ENCODE data around the gene KCNAB1. TPM values are rescaled to one million over a fixed set of nuclear protein-coding genes. Genes with fewer than 3 reads are reported as not detected.
"Not testable (repeated sequence)": the region's sequence is repeated elsewhere in the genome, so short reads cannot be mapped to it uniquely, and the experiment has no call there.

The KCNAB1 gene
- total RNA-seq, 2 donors from 2014 or later = not detected

DNA sequence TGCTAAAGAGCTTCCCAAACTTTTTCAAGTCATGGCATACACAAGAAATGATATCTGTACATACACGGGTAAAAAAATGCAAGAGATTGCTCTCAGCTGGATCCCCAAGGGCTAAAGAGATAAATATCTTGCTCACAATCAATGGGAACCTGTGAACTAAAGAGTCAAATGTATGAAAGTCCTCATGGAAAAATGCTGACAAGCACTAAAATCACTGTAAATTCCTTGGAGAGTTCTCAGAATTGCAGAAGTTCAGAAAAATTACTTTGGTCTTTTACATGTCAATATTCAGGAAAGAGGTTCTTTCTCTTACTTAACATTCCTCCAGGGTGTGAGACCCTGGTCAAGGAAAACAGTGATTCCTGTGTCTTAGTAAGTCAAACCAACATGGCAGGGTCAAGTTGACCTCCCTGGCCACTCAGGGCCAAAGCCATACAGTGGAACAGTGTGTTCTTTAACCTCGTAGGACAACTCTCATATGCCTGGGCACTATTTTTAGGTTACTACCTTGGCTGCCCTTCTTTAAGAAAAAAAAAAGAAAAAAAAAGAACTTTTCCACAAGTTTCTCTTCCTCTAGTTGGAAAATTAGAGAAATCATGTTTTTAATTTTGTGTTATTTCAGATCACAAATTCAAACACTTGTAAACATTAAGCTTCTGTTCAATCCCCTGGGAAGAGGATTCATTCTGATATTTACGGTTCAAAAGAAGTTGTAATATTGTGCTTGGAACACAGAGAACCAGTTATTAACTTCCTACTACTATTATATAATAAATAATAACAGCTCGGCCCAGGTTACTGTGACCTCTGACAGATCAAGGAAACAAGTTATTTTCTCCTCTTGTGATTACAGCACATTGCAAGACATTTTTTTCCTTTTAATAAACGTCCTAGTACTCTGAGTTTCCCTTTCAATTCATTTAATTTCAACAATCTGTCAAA is 422.0 kb downstream of the KCNAB1 start:
- DNase-seq (ENCODE audit: low spot score in 2 of 2) (no peak), ATAC-seq (no peak)
- Mint-ChIP-seq H3K9me3 (no peaks in the 10 kb centered on the region), H3K27ac (peak overlapping the region in 1 of 2 donors; percentile 36), H3K36me3 (peaks cover 11 to 13% of the 10 kb centered on the region in 2 donors)

DNA sequence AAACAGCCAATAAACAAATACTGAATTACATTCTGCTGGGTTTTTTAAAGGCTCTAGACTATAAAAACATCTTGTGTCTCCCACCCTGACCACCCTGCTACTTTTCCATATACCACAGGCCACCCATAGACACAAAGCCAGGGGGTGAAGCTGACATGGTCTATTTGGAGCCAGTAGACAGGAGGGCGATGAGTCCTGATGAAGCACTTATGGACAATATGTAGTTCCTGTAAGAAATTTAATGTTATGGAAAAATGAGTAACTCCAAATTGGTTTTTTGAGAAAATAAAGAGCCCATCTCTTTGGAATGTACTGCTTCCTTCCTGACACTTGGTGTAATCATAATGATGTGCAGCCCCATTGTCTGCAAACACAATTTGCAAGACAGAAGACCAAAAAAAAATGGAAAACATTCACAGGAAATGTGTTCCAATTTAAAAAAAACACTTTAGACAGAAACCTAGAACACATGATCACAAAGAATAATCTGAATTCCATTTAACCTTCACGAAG is 422.7 kb downstream of the KCNAB1 start:
- peak overlapping the region in 1 of 2 donors; percentile 36 for H3K27ac Mint-ChIP-seq
- no peaks in the 10 kb centered on the region for H3K9me3 Mint-ChIP-seq
- H3K36me3 Mint-ChIP-seq = peaks cover 13 to 20% of the 10 kb centered on the region in 2 donors
- DNase-seq (ENCODE audit: low spot score in 2 of 2) (no peak), ATAC-seq (no peak)

DNA sequence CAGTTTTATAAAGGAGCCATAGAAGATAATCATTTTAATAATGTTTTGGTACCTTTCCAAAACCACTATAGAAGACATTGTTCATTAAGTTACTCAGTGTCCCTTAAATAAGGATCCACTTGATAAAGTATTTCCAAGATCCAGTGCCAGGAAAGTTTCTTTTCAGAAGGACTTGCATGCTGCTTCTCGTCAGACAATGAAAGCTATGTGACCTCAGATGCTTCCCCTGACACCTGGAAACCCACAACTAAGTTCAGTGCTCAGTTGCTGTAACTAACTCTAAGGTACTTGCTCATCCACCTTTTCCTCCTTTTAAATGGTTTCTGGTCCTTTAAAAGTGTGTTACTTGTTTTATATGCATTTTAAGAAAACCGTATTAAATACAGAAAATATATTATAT is 427.3 kb downstream of the KCNAB1 start:
- no peak overlapping the region for H3K27ac Mint-ChIP-seq
- DNase-seq (ENCODE audit: low spot score in 2 of 2) (no peak), ATAC-seq (no peak)
- H3K36me3 Mint-ChIP-seq = peaks cover 36 to 47% of the 10 kb centered on the region in 2 donors
- H3K9me3 Mint-ChIP-seq = no peaks in the 10 kb centered on the region

DNA sequence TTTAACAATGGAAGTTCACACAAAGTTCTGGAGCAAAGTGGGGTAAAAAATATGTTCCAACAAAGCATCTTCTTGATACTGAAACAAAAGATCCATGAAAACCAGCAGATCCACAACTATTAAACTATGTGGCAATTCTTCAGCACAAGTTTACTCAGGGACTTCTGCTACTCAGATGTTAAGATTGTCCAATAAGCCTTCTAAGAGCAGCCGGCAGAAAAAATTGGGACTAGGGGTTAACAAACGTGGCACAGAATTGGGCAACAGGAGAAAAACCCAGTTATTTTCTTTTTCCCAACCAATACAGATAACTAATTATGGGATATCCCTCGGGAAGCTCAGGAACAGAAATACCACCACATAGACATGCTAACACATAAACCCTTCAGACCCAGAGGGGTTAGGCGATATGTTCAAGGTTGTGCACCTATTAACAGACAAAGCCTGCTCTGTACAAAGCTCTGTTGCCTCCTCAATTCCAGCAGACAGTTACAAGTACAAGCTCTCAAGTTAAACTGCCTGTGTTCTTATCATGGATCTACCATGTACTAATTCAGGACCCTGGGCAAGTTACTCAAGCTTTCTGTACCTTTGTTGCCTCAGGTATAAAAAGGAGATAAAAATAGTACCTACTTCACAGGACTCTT is 427.8 kb downstream of the KCNAB1 start:
- DNase-seq (ENCODE audit: low spot score in 2 of 2) (no peak), ATAC-seq (no peak)
- peaks cover 36 to 49% of the 10 kb centered on the region in 2 donors for H3K36me3 Mint-ChIP-seq
- H3K9me3 Mint-ChIP-seq = no peaks in the 10 kb centered on the region
- H3K27ac Mint-ChIP-seq = no peak overlapping the region

DNA sequence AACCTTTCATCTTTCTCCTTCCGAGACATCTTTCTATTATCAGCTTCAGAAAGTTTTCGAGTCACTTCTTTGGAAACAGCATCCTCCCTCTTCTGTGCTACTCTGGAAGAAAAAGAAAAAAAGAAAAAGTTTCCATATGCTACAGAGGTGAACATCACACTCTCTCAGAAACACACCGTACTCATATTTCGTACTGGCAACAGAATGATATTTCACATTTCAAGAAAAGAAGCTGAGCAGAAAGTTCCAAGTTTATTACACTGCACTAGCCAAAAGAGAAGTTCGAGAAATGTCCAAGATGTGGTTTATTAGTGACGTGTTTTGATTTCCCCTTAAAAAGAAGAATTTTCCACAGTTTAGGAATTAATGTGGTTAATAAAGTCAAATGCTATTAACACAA is 428.5 kb downstream of the KCNAB1 start:
- H3K27ac Mint-ChIP-seq = no peak overlapping the region
- H3K36me3 Mint-ChIP-seq = peaks cover 39 to 52% of the 10 kb centered on the region in 2 donors
- ATAC-seq (no peak), DNase-seq (ENCODE audit: low spot score in 2 of 2) (no peak)
- no peaks in the 10 kb centered on the region for H3K9me3 Mint-ChIP-seq

DNA sequence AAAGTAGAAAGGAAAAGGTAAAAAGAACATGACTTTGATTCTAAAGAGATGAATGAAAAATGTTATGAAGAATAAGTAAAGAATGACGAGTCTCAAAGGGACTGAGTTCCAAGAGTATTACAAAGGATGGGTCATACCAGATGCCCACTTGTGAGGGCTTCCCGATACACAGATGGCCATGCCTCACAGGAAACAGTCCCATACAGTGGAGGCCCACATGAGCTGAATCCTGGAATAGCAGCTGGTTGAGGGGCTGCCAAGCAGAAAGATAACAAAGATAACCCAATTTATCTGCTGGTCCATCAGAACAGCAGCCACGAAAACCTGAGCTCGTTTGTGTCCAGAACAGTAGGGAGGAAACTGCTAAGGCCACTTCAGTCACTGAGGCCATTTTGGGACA is 430.9 kb downstream of the KCNAB1 start:
- Mint-ChIP-seq H3K9me3 (no peaks in the 10 kb centered on the region), H3K27ac (peak overlapping the region; percentile 51 to 66), H3K36me3 (peaks cover 54 to 63% of the 10 kb centered on the region in 2 donors)
- no peak for DNase-seq (ENCODE audit: low spot score in 2 of 2)
- no peak for ATAC-seq

DNA sequence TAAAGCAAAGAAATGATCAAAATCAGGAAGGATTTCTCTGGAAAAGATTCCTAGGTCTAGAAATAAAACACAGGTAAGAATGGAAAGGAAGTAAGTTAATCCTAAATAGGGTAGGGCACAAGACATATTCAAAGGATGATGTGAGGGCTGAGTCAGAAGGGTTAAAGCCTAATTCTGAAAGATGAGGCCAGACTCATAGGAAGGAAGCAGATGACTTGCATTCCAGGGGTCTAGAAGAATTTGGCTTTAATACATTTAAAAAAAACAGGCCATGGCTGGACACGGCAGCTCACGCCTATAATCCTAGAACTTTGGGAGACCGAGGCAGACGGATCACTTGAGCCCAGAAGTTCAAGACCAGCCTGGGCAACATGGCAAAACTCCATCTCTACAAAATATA is 431.4 kb downstream of the KCNAB1 start:
- no peak for DNase-seq (ENCODE audit: low spot score in 2 of 2)
- Mint-ChIP-seq H3K36me3 (peaks cover 49 to 60% of the 10 kb centered on the region in 2 donors), H3K27ac (peak overlapping the region in 1 of 2 donors; percentile 51)

DNA sequence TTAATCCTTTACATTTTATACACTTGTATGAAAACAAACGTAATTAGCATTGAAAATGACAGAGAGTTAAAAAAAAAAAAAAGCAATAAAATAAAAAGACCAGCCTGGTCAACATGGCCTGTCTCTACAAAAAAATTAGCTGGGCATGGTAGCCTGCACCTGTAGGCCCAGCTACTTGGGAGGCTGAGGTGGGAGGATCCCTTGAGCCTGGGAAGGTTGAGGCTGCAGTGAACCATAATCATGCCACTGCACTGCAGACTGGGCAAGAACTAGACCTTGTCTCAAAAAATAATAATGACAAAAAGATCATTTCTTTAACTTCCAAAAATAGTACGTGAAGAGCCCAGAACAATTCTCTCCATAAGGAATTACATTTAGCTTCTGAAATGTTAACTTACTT is 432.6 kb downstream of the KCNAB1 start:
- Mint-ChIP-seq H3K27ac (no peak overlapping the region), H3K36me3 (peaks cover 41 to 47% of the 10 kb centered on the region in 2 donors), H3K9me3 (no peaks in the 10 kb centered on the region)
- no peak for DNase-seq (ENCODE audit: low spot score in 2 of 2)
- no peak for ATAC-seq

More for the DNA sequence above, 431.4 kb downstream of the KCNAB1 start:
- no peaks in the 10 kb centered on the region for H3K9me3 Mint-ChIP-seq
- ATAC-seq = no peak

DNA sequence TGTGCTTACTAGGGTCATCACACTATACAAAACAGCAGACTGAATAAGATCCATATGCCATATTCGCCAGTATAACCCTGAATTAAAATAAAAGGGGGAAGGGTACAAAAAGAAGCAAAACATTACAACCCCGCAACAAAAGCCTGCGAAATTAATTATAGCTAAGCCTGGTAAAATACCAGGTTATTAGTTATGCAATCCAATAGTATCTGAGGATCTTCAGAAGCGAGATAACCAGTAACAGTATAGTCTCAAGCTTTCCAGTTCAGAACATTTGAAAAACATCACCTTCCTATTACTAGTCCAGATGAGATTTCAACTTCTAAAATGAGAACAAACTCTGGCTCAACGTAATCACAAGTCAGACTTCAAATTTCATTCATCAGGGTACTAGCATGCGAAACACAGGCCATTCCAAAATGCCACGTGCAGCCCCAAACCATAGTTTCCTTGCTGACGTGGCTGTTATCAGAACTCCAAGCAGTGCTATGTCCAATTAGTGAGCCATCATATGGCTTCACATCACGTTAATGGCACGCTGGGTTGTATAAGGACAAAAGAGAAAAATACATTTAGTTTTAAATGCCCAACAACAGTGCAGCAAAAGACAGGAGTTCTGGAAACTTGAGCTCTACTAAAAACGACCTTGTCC is 433.5 kb downstream of the KCNAB1 start:
- no peaks in the 10 kb centered on the region for H3K9me3 Mint-ChIP-seq
- ATAC-seq (no peak), DNase-seq (ENCODE audit: low spot score in 2 of 2) (no peak)
- H3K36me3 Mint-ChIP-seq = peaks cover 41 to 45% of the 10 kb centered on the region in 2 donors
- H3K27ac Mint-ChIP-seq = peak overlapping the region; percentile 78 to 84

DNA sequence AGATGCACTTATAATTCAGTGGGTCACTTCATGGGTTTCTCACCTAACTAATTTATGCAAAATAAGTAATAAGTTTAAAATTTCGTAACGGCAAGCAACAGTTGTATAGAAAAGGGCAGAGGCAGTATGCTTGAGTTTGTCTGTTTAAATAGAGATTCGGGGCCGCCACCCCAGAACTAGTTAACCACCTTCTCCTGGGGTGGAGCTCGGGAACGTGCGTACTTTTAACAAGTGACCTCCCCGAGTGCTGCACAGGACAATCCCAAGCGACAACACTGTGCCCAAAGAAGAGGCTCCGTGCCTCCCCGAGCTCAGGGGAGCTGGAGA is 434.1 kb downstream of the KCNAB1 start:
- peaks cover 41 to 45% of the 10 kb centered on the region in 2 donors for H3K36me3 Mint-ChIP-seq
- no peak for DNase-seq (ENCODE audit: low spot score in 2 of 2)
- ATAC-seq = no peak
- H3K27ac Mint-ChIP-seq = peak overlapping the region; percentile 84 to 90
- no peaks in the 10 kb centered on the region for H3K9me3 Mint-ChIP-seq

DNA sequence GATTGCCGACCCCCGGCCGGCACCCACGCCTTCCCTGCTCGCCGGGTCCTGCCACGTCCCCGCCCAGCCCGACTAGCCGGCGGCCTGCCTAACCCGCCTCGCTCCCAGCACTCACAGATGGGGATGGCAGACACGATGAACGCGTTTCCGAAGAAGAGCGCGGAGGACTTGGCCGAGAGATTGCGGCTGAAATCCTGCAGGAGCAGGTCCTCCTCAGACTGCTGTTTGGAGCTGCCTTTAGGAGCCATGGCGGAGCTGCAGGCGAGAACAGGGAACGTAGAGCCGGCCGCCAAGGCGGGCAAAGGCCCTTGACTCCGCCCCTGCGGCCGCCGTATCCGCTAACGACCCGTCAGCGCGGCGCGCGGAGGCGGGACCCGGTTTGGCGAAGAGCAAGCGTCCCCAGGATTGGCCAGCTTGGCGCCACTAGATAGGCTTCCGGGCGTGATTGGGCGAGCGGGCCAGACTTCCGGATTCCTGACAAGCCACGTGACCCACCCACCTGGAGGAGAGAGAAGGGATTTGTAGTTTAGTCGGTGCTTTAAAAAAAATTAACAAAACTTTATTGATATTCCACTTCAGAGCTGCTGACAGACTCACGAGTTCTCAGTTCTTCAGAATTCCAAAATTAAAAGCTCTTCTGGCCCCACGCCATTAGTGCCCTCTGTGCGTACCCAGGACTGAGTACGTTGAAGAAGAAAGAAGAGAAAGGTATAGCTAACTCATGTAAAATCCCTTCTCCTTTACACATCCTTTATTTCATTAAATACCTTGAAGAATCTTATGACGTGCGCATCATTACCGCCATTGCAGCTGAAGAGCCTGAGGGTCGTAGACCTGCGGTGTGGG is 434.7 kb downstream of the KCNAB1 start, which contains the start of gene SSR3:
SSR3 (minus strand) TSS at position 276 of the 846 bp plus-strand sequence; CDS start at position 248, 28 bp downstream.
- ATAC-seq (peak; percentile 99 to 100), DNase-seq (ENCODE audit: low spot score in 2 of 2) (peak; percentile 97 to 99)
- H3K9me3 Mint-ChIP-seq = no peaks in the 10 kb centered on the region
- H3K27ac Mint-ChIP-seq = peak within 1 kb of the TSS; percentile 84 to 90
- peaks cover 41 to 45% of the 10 kb centered on the region in 2 donors for H3K36me3 Mint-ChIP-seq

DNA sequence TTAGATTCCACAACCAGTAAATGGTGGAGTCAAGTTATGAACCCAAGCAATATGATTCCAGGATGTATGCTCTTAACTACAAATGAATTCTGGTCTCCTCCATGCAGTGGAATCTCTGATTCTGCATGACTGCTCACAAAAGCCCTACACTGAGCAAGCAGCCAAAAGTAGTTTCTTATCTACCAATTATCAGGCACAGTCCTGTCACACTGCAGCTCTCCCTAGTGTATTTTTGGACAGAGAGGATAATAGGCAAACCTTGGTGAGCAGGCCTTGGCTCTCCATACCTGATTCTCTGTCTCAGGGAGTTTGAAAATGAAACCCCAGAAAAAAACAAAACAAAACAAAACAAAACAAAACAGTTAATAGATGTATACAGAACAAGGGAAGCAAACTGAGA is 438.0 kb downstream of the KCNAB1 start:
- Mint-ChIP-seq H3K36me3 (peaks cover 18% of the 10 kb centered on the region in 2 donors), H3K27ac (no peak overlapping the region), H3K9me3 (no peaks in the 10 kb centered on the region)
- ATAC-seq (no peak), DNase-seq (ENCODE audit: low spot score in 2 of 2) (no peak)

DNA sequence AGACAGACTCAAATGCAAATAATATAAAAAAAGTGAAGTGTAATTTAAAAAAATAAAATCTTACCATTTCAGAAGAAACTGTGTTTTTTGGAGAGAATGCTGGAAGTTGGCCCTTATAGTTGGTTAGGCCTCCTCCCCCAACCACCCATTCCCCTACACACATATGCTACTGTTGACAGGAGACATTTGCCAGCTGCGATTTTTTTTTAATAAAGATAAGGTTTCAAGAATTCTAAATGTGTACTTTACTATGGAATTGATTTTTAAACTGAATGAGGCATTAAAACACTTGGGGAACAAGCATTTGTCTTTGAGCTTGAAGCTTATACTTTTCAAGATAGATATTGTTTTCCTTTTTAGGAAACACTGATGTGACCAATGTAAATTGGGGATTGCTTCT is 438.9 kb downstream of the KCNAB1 start:
- H3K36me3 Mint-ChIP-seq = peaks cover 10 to 11% of the 10 kb centered on the region in 2 donors
- H3K27ac Mint-ChIP-seq = no peak overlapping the region
- no peak for ATAC-seq
- no peak for DNase-seq (ENCODE audit: low spot score in 2 of 2)
- no peaks in the 10 kb centered on the region for H3K9me3 Mint-ChIP-seq

DNA sequence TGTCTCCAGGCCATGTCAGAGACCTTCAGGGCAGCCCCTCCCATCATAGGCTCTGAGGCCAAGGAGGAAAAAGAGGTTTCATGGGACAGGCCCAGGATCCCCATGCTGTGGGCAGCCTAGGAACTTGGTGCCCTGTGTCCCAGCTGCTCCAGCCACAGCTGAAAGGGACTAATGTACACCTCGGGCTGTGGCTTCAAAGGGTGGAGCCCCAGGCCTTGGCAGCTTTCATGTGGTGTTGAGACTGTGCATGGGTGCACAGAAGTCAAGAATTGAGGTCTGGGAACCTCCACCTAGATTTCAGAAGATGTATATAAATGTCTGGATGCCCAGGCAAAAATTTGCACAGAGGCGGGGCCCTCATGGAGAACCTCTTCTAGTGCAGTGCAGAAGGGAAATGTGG is 441.2 kb downstream of the KCNAB1 start:
- Mint-ChIP-seq H3K27ac (no peak overlapping the region), H3K36me3 (no peaks in the 10 kb centered on the region), H3K9me3 (no peaks in the 10 kb centered on the region)
- DNase-seq (ENCODE audit: low spot score in 2 of 2) (no peak), ATAC-seq (no peak)

DNA sequence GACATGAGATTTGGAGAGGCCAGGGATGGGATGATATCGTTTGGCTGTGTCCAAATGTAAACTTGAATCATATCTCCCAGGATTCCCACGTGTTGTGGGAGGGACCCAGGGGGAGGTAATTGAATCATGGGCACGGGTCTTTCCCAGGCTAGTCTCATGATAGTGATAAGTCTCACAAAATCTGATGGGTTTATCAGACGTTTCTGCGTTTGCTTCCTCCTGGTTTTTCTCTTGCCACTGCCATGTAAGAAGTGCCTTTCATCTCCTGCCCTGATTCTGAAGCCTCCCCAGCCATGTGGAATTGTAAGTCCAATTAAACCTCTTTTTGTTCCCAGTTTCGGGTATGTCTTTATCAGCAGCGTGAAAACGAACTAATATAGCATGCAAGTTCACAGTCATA is 442.1 kb downstream of the KCNAB1 start:
- not testable (repeated sequence) for H3K36me3 Mint-ChIP-seq; DNase-seq (ENCODE audit: low spot score in 2 of 2); H3K27ac Mint-ChIP-seq; H3K9me3 Mint-ChIP-seq; ATAC-seq

Measured in activated naive CD4-positive, alpha-beta T cell treated with anti-CD3 and anti-CD28 coated beads, Interleukin-2, amount 50 U/mL, for 72 hours (primary cell).